Loucy (cell line): ENCODE data around the gene TRIM60.
"Not testable (repeated sequence)": the region's sequence is repeated elsewhere in the genome, so short reads cannot be mapped to it uniquely, and the experiment has no call there.

Experiments used
- CTCF ChIP-seq: fragments of 200-600 bp; sonication (generic); conservative IDR thresholded peaks from 2 replicates; pipeline ENCODE4 v1.5.1; 2014; ENCODE audit warnings: mild to moderate bottlenecking, antibody characterized with exemption, low read length
- EZH2phosphoT487 ChIP-seq: fragments of 200-600 bp; IDR thresholded peaks from 2 replicates; pipeline ENCODE4 v1.6.1; 2018; ENCODE audit warnings: antibody characterized with exemption, mild to moderate bottlenecking, moderate library complexity, borderline replicate concordance

- not testable (repeated sequence) for TF ChIP-seq EZH2phosphoT487, CTCF
Observed at GRCh38 chr4:165073346-165073745, 41.5 kb downstream of the TRIM60 start.
